Gastrocnemius medialis (tissue), 4 donors: ENCODE results near the gene THEM5.

Experiments used
- POLR2A ChIP-seq, 2 donors: fragments of 450-650 bp; IDR thresholded peaks; one replicate each; pipeline ENCODE4 v1.6.1; 2017; ENCODE audit warnings: antibody characterized with exemption in 2 of 2, mild to moderate bottlenecking in 2 of 2, moderate library complexity in 2 of 2
- TF ChIP-seq, protein P1 (sequence below), 5 experiments: fragments of 450-650 bp in 3 of 5; fragments of 200-600 bp in 2 of 5; sonication (generic) in 2 of 5; IDR thresholded peaks in 4 of 5; conservative IDR thresholded peaks in 1 of 5; 1 replicate in 4 of 5; 2 replicates in 1 of 5; pipeline ENCODE4 v1.5.1; 2016 to 2019; ENCODE audit warnings: antibody characterized with exemption in 5 of 5, mild to moderate bottlenecking in 3 of 5, moderate library complexity in 3 of 5

GRCh38 chr1:151839457-151840403 lies 13.8 kb downstream of the THEM5 start, which contains the start of gene C2CD4D:
- no peak for TF ChIP-seq POLR2A (IDR thresholded peaks at IDR 0.05)
- TF ChIP-seq, protein P1, sequence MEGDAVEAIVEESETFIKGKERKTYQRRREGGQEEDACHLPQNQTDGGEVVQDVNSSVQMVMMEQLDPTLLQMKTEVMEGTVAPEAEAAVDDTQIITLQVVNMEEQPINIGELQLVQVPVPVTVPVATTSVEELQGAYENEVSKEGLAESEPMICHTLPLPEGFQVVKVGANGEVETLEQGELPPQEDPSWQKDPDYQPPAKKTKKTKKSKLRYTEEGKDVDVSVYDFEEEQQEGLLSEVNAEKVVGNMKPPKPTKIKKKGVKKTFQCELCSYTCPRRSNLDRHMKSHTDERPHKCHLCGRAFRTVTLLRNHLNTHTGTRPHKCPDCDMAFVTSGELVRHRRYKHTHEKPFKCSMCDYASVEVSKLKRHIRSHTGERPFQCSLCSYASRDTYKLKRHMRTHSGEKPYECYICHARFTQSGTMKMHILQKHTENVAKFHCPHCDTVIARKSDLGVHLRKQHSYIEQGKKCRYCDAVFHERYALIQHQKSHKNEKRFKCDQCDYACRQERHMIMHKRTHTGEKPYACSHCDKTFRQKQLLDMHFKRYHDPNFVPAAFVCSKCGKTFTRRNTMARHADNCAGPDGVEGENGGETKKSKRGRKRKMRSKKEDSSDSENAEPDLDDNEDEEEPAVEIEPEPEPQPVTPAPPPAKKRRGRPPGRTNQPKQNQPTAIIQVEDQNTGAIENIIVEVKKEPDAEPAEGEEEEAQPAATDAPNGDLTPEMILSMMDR (IDR thresholded peaks at IDR 0.05 in 4 of 5, conservative IDR thresholded peaks at IDR 0.05 in 1 of 5): no peak
